ENCODE measurements around the gene OXGR1.

The OXGR1 gene

DNA sequence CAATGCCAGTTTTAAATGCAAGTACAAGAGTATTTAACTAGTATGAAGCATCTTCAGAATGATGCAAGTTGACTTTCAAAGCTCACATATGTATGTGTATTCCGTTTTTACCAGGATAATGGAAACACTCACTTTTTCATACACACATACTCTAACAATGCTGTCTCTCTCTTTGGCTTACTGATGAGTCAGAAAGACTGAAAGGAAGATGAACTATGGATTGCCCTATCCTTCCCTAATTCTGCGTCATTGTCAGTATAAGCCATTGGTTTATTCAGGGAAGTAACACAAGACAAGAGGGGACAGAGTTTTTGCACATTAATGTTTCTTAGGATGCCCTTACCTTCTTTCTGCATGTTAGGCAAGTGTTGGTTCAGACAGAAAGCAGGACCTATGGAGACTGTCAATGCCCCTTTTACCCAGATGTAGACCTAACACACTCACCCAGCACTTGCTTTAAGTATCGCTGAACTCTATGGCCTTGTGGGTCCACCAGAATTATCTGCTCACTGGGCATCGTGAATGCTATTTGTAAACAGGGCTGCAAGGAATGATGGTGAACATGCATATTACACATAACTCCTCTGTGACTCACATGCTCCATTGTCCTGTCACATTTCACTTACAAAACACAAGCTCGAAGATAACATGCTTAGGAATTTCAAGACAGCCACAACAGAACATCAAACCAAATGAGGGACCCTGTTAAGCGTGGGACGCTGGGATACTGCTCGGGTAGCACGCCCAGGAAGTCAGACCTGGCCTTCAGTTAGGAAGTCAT is 10.0 kb upstream of the OXGR1 start:
- H3K27me3 ChIP-seq (ENCODE audit: control insufficient read depth, insufficient read depth, low read length): peaks cover 60% of the 10 kb centered on the region
- H3K4me3 ChIP-seq (ENCODE audit: low read depth, low read length): no peak overlapping the region
- no peaks in the 10 kb centered on the region for H3K36me3 ChIP-seq (ENCODE audit: control insufficient read depth, insufficient read depth, low read length)
- H3K9ac ChIP-seq (ENCODE audit: low read depth, low read length): no peak overlapping the region
- no peak overlapping the region for H3K27ac ChIP-seq (ENCODE audit: low read depth, low read length)
- H3K4me1 ChIP-seq (ENCODE audit: control insufficient read depth, insufficient read depth, low read length): peaks cover 3% of the 10 kb centered on the region; the same call in 1 of the 2 replicates
- H3K9me3 ChIP-seq (ENCODE audit: control insufficient read depth, insufficient read depth, low read length): no peaks in the 10 kb centered on the region

DNA sequence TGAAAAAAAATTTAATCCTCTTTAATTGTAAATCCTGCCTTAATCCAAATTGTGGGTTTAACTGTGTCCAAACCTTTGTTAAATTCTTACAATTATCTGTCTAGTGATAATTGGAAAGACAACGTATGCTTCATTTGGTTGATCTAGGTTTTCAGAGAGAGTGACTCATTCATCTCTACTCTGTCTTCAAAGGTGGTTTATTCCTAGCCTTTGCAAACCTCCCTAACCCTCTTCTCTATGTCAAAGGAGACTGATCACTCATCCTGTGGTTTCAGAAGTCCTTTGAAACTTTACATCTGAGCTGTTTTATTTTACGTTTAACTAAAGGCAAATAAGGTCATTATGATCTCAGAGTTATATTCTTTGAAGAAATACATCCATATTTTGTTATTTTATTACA is 8.8 kb upstream of the OXGR1 start:
- no peaks in the 10 kb centered on the region for H3K36me3 ChIP-seq (ENCODE audit: control insufficient read depth, insufficient read depth, low read length)
- no peaks in the 10 kb centered on the region for H3K9me3 ChIP-seq (ENCODE audit: control insufficient read depth, insufficient read depth, low read length)
- H3K4me1 ChIP-seq (ENCODE audit: control insufficient read depth, insufficient read depth, low read length): peaks cover 3% of the 10 kb centered on the region; the same call in 1 of the 2 replicates
- no peak overlapping the region for H3K4me3 ChIP-seq (ENCODE audit: low read depth, low read length)
- no peak overlapping the region for H3K9ac ChIP-seq (ENCODE audit: low read depth, low read length)
- peaks cover 72% of the 10 kb centered on the region for H3K27me3 ChIP-seq (ENCODE audit: control insufficient read depth, insufficient read depth, low read length)
- no peak overlapping the region for H3K27ac ChIP-seq (ENCODE audit: low read depth, low read length)

DNA sequence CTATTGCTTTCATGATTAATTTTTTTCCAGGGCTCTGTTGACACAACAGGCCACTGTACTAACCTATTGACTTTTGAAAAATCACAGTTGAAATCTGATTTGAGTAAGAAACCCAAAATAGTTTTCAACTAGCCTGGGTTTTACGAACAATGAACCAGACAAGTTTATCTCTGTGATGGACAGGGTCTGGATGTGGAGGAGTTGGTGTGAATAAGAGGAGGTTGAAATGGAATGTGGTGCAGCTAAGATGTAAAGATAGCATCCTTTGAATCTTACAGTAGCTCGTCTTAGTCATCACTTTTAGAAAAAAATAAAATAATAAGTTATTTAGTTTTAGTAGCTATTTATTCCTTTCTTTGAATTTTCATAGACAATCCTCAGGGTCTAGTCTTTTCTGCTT is 8.3 kb upstream of the OXGR1 start:
- Histone ChIP-seq H3K9me3 (ENCODE audit: control insufficient read depth, insufficient read depth, low read length) (no peaks in the 10 kb centered on the region), H3K4me1 (ENCODE audit: control insufficient read depth, insufficient read depth, low read length) (peaks cover 3% of the 10 kb centered on the region; the same call in 1 of the 2 replicates), H3K9ac (ENCODE audit: low read depth, low read length) (no peak overlapping the region), H3K27ac (ENCODE audit: low read depth, low read length) (no peak overlapping the region), H3K27me3 (ENCODE audit: control insufficient read depth, insufficient read depth, low read length) (peaks cover 77% of the 10 kb centered on the region), H3K4me3 (ENCODE audit: low read depth, low read length) (no peak overlapping the region), H3K36me3 (ENCODE audit: control insufficient read depth, insufficient read depth, low read length) (no peaks in the 10 kb centered on the region)

DNA sequence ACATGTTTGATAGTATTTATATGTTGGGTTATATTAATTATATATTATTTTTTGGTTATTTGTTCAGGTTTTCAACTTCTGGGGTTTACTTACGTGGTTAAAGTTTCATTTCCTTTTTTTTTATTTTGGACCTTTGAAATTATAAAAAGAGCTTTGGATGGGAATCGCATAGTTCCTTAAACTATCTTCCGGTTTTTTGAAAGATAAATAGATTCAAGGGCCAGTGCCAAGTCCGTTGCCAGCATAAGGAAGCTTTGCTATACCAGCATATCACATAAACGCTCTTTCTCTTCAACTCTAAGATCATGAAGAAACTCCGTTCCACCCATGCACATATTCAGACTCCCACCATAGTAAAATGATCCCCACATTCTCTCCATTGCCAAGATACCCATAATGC is 7.4 kb upstream of the OXGR1 start:
- Histone ChIP-seq H3K36me3 (ENCODE audit: control insufficient read depth, insufficient read depth, low read length) (no peaks in the 10 kb centered on the region), H3K4me1 (ENCODE audit: control insufficient read depth, insufficient read depth, low read length) (peaks cover 3% of the 10 kb centered on the region; the same call in 1 of the 2 replicates), H3K27ac (ENCODE audit: low read depth, low read length) (no peak overlapping the region), H3K27me3 (ENCODE audit: control insufficient read depth, insufficient read depth, low read length) (peaks cover 87% of the 10 kb centered on the region), H3K9ac (ENCODE audit: low read depth, low read length) (no peak overlapping the region), H3K9me3 (ENCODE audit: control insufficient read depth, insufficient read depth, low read length) (no peaks in the 10 kb centered on the region), H3K4me3 (ENCODE audit: low read depth, low read length) (no peak overlapping the region)

DNA sequence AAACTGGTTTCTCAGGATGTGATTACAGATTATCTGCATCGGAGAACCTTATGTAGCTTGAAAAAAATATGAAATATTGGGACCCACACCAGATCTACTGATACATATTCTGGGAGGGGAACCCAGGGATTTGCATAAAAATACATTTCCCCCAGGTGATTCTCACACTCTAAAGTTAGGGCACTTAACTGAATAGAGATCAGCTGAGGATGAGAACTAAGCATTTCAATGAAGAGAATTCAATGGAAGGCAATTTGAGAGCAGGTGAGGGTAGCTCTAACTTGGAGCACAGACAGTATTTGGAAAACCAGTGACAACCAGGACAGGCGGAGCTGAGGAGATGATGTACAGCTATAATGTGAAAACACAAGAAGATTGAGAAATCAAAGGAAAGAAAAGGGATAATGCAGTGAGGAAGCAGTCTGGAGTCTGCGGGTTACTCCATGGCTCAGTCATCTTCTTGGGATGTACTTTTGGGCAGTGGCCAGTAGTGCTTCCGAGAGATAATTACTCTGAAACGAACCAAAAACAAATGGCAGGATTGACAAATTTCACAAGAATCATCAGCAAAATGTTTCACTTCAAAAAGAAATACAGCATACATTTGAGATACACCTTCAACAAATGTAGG is 6.1 kb upstream of the OXGR1 start:
- Histone ChIP-seq H3K9ac (ENCODE audit: low read depth, low read length) (no peak overlapping the region), H3K9me3 (ENCODE audit: control insufficient read depth, insufficient read depth, low read length) (no peaks in the 10 kb centered on the region), H3K36me3 (ENCODE audit: control insufficient read depth, insufficient read depth, low read length) (no peaks in the 10 kb centered on the region), H3K27ac (ENCODE audit: low read depth, low read length) (no peak overlapping the region), H3K4me1 (ENCODE audit: control insufficient read depth, insufficient read depth, low read length) (peaks cover 3% of the 10 kb centered on the region; the same call in 1 of the 2 replicates), H3K27me3 (ENCODE audit: control insufficient read depth, insufficient read depth, low read length) (peaks cover 99% of the 10 kb centered on the region), H3K4me3 (ENCODE audit: low read depth, low read length) (no peak overlapping the region)

DNA sequence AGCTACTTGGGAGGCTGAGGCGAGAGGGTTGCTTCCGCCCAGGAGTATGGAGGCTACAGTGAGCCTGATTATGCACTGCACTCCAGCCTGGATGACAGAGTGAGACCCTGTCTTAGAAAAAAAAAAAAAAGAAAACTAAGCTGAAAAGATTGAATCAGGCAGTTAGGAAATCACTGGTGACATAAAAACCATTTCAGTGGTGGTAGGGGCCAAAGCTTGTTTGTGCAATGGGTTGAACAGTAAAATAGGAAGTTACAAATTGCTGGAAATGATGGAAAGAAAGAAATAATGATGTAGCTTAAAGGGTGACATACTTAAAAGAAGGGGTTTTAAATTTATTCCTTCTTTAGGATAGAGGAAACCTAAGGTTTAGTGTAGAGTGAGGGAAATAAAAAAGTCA is 4.8 kb upstream of the OXGR1 start:
- H3K9ac ChIP-seq (ENCODE audit: low read depth, low read length): no peak overlapping the region
- peaks cover 100% of the 10 kb centered on the region for H3K27me3 ChIP-seq (ENCODE audit: control insufficient read depth, insufficient read depth, low read length)
- no peak overlapping the region for H3K27ac ChIP-seq (ENCODE audit: low read depth, low read length)
- H3K36me3 ChIP-seq (ENCODE audit: control insufficient read depth, insufficient read depth, low read length): no peaks in the 10 kb centered on the region
- no peak overlapping the region for H3K4me3 ChIP-seq (ENCODE audit: low read depth, low read length)
- H3K4me1 ChIP-seq (ENCODE audit: control insufficient read depth, insufficient read depth, low read length): peaks cover 8% of the 10 kb centered on the region
- H3K9me3 ChIP-seq (ENCODE audit: control insufficient read depth, insufficient read depth, low read length): no peaks in the 10 kb centered on the region

DNA sequence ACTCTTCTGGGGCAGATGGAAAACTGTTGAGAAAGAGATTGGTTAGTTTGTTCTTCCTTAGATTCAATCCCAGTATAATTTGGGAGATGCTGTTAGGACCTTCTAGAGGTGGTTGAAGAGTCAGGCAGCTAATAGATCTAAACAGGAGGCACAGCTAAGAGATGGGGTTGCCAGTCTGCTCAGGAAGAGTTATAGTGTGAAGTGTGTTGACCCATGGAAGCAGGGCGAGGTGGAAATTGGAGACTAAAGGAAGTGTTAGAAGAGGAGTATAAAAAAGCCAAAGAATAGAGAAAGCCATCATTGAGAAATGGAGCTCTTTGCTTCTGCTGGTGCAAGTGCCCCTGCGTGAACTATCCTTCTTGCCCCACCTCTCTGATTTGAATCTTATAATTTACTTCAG is 3.8 kb upstream of the OXGR1 start:
- Histone ChIP-seq H3K9me3 (ENCODE audit: control insufficient read depth, insufficient read depth, low read length) (no peaks in the 10 kb centered on the region), H3K27me3 (ENCODE audit: control insufficient read depth, insufficient read depth, low read length) (peaks cover 100% of the 10 kb centered on the region), H3K4me3 (ENCODE audit: low read depth, low read length) (no peak overlapping the region), H3K36me3 (ENCODE audit: control insufficient read depth, insufficient read depth, low read length) (no peaks in the 10 kb centered on the region), H3K9ac (ENCODE audit: low read depth, low read length) (no peak overlapping the region), H3K4me1 (ENCODE audit: control insufficient read depth, insufficient read depth, low read length) (peaks cover 8% of the 10 kb centered on the region), H3K27ac (ENCODE audit: low read depth, low read length) (no peak overlapping the region)

DNA sequence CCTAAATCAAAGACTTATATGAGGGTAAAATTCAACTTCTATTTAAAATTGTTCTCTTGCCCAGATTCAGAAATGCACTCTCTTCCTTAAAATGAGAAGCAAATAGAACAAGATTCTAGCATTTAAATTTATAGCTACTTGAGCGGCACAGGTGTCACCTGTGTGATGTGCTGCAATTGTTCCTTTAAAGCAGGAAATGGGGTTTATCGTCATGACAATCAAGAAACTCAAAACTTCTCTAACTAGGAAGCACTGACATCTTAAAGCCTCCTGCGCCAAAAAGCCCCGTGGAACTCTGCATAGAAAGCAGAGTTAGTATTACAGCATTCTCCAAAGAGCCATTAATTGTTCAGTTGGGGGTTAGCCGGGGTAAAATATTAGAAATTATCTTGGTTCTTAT is 2.6 kb upstream of the OXGR1 start:
- Histone ChIP-seq H3K27ac (ENCODE audit: low read depth, low read length) (no peak overlapping the region), H3K36me3 (ENCODE audit: control insufficient read depth, insufficient read depth, low read length) (no peaks in the 10 kb centered on the region), H3K9ac (ENCODE audit: low read depth, low read length) (no peak overlapping the region), H3K27me3 (ENCODE audit: control insufficient read depth, insufficient read depth, low read length) (peaks cover 100% of the 10 kb centered on the region), H3K4me1 (ENCODE audit: control insufficient read depth, insufficient read depth, low read length) (peaks cover 8% of the 10 kb centered on the region), H3K9me3 (ENCODE audit: control insufficient read depth, insufficient read depth, low read length) (no peaks in the 10 kb centered on the region), H3K4me3 (ENCODE audit: low read depth, low read length) (no peak overlapping the region)

DNA sequence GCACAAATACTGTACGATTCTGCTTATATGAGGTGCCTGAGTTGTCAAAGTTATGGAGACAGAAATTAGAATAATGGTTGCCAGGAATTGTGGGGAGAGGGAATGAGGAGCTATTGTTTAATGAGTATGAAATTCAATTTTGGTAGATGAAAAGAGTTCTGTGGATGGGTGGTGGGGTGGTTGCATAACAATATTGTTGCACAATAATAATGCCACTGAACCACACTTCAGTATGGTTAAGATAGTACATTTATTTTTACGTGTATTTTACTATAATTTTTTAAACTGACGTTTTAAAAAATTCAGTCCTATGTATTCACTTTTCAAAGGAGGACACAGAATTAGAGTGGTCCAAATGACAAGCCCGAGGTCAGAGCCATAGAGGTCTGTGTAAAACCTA is 1.8 kb upstream of the OXGR1 start:
- Histone ChIP-seq H3K9me3 (ENCODE audit: control insufficient read depth, insufficient read depth, low read length) (no peaks in the 10 kb centered on the region), H3K27ac (ENCODE audit: low read depth, low read length) (no peak overlapping the region), H3K4me1 (ENCODE audit: control insufficient read depth, insufficient read depth, low read length) (peaks cover 8% of the 10 kb centered on the region), H3K4me3 (ENCODE audit: low read depth, low read length) (no peak overlapping the region), H3K27me3 (ENCODE audit: control insufficient read depth, insufficient read depth, low read length) (peaks cover 93% of the 10 kb centered on the region), H3K9ac (ENCODE audit: low read depth, low read length) (no peak overlapping the region), H3K36me3 (ENCODE audit: control insufficient read depth, insufficient read depth, low read length) (no peaks in the 10 kb centered on the region)

DNA sequence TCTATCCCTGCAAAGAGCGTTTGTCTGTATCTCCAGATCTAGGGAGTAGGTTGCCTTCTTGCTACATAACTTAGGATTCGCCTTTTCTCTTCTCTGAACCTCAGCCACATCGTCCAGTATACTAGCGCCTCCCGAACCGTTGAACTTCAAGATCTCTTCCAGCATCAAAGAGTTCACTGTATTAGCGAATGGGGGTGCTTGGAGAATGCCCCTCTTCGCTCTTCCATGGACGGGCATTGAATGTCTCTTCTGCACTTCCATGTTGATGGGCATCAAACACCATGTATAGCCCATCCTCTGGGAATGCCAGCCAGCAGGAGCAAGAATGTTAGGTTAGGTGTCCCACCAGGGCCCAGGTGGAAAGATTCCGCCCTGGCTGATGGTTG is 575 bp upstream of the OXGR1 start:
- Histone ChIP-seq H3K9me3 (ENCODE audit: control insufficient read depth, insufficient read depth, low read length) (no peaks in the 10 kb centered on the region), H3K4me3 (ENCODE audit: low read depth, low read length) (peak overlapping the region; percentile 75), H3K27ac (ENCODE audit: low read depth, low read length) (no peak overlapping the region), H3K27me3 (ENCODE audit: control insufficient read depth, insufficient read depth, low read length) (peaks cover 80% of the 10 kb centered on the region), H3K36me3 (ENCODE audit: control insufficient read depth, insufficient read depth, low read length) (no peaks in the 10 kb centered on the region), H3K9ac (ENCODE audit: low read depth, low read length) (no peak overlapping the region), H3K4me1 (ENCODE audit: control insufficient read depth, insufficient read depth, low read length) (peaks cover 6% of the 10 kb centered on the region)

DNA sequence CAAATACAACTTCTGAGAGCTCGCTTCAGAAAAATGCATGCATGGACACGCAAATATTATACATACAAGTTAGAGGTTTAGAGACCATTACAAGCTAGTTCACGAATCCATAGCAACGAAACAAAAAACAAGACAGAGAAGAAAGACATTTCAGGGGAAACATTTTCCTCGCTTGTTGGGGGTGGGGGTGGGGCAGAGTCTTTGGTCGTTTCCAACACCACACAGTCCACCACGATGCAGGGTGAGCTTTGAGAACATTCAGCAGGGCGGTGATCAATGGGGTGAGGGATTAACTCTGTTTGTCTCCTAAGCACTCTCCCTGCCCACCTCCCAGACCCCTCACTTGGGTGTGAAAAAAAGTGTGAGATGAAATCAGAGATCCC is 651 bp downstream of the OXGR1 start:
- peaks cover 68% of the 10 kb centered on the region for H3K27me3 ChIP-seq (ENCODE audit: control insufficient read depth, insufficient read depth, low read length)
- peak overlapping the region; percentile 75 for H3K4me3 ChIP-seq (ENCODE audit: low read depth, low read length)
- no peaks in the 10 kb centered on the region for H3K9me3 ChIP-seq (ENCODE audit: control insufficient read depth, insufficient read depth, low read length)
- no peak overlapping the region for H3K27ac ChIP-seq (ENCODE audit: low read depth, low read length)
- H3K4me1 ChIP-seq (ENCODE audit: control insufficient read depth, insufficient read depth, low read length): peaks cover 6% of the 10 kb centered on the region
- no peaks in the 10 kb centered on the region for H3K36me3 ChIP-seq (ENCODE audit: control insufficient read depth, insufficient read depth, low read length)
- peak overlapping the region; percentile 51; the same call in 1 of the 2 replicates for H3K9ac ChIP-seq (ENCODE audit: low read depth, low read length)

Data from HUES48 (cell line).